Prostate gland (tissue), 2 donors: Measurements from ENCODE around the gene KIF1B.
"Not testable (repeated sequence)": the region's sequence is repeated elsewhere in the genome, so short reads cannot be mapped to it uniquely, and the experiment has no call there.

Experiments
- POLR2A ChIP-seq: fragments of 450-650 bp; IDR thresholded peaks from one replicate; pipeline ENCODE4 v1.6.1; 2016; ENCODE audit warnings: antibody characterized with exemption, mild to moderate bottlenecking
- TF ChIP-seq, protein P1 (sequence below), 4 experiments: fragments of 200-600 bp in 2 of 4; fragments of 450-650 bp in 2 of 4; sonication (generic) in 2 of 4; IDR thresholded peaks; 1 replicate in 3 of 4; 2 replicates in 1 of 4; pipeline ENCODE4 v1.5.1; 2016 to 2019; ENCODE audit warnings: antibody characterized with exemption in 4 of 4, mild to moderate bottlenecking in 2 of 4, moderate library complexity in 2 of 4

DNA sequence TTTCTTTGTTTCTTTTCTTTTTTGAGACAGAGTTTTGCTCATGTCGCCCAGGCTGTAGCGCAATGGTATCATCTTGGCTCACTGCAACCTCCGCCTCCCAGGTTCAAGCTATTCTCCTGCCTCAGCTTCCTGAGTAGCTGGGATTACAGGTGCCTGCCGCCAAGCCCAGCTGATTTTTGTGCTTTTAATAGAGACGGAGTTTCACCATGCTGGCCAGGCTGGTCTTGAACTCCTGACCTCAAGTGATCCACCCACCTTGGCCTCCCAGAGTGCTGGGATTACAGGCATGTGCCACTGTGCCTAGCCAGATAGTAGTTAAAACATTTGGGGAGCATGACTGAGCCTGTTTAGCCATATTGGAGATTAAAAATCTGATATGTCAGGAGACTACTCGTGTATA, 10.3 kb downstream of the KIF1B start:
- TF ChIP-seq, protein P1, sequence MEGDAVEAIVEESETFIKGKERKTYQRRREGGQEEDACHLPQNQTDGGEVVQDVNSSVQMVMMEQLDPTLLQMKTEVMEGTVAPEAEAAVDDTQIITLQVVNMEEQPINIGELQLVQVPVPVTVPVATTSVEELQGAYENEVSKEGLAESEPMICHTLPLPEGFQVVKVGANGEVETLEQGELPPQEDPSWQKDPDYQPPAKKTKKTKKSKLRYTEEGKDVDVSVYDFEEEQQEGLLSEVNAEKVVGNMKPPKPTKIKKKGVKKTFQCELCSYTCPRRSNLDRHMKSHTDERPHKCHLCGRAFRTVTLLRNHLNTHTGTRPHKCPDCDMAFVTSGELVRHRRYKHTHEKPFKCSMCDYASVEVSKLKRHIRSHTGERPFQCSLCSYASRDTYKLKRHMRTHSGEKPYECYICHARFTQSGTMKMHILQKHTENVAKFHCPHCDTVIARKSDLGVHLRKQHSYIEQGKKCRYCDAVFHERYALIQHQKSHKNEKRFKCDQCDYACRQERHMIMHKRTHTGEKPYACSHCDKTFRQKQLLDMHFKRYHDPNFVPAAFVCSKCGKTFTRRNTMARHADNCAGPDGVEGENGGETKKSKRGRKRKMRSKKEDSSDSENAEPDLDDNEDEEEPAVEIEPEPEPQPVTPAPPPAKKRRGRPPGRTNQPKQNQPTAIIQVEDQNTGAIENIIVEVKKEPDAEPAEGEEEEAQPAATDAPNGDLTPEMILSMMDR (IDR thresholded peaks at IDR 0.05): not testable (repeated sequence)
- TF ChIP-seq POLR2A: not testable (repeated sequence)
